Fibroblast of skin of right biceps (primary cell): ENCODE data around the gene TJP1.
"Not testable (repeated sequence)": the region's sequence is repeated elsewhere in the genome, so short reads cannot be mapped to it uniquely, and the experiment has no call there.

Experiments used
- DNase-seq: peaks from one replicate; pipeline ENCODE4 v3.0.0-alpha.2; 2013

The TJP1 gene

DNA sequence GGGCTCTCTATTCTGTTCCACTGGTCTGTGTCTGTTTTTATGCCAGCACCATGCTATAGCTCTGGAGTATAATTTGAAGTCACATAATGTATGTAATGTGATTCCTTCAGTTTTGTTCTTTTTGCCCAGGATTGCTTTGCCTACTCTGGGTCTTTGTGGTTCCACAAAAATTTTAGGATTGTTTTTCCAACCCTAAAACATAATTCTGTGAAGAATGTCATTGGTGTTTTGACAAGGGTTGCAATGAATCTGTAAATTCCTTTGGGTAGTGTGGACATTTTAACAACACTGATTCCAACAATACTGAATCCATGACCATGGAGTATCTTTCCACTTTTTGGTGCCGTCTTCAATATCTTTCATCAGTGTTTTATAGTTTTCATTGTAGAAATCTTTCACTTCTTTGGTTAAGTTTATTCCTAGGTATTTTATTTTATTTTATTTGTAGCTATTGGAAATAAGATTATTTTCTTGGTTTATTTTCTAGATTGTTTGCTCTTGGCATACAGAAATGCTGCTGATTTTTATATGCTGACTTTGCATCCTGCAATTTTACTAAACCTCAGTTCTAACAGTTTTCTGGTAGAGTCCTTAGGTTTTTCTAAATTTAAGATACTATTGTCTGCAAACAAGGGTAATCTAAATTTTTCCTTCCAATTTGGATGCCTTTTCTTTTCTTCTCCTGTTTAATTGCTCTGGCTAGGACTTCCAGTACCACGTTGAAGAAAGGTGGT is 29.7 kb downstream of the TJP1 start:
- peak; percentile 83 for DNase-seq

DNA sequence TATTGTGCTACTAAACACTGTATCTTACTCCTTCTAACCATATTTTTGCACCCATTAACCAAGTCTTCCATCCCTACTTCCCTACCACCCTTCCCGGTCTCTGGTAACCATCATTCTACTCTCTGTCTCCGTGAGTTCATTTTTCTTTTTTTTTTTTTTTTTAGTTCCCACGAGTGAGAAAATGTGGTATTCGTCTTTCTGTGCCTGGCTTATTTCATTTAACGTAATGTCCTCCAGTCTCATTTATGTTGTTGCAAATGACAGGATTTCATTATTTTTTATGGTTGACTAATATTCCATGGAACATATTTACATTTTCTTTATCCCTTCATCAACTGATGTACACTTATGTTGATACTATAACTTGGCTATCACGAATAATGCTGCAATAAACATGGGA is 31.7 kb downstream of the TJP1 start:
- no peak for DNase-seq

DNA sequence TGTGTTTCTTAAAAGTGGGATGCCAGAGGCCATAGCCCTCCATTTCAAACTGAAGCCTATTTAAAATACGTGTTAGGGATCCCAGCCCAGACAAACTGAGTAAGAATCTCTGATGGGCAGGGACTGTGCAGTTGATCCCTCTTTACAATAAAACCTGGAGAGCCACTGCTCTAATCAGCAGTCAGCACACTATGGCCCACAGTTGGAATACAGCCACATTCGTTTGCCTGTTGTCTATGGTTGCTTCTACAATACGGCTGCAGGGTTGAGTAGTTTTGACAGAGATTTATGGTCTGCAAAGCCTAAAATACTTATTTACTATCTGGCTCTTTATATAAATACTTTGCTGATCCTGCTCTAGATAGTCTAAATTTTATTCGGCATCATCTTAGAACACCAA is 32.4 kb downstream of the TJP1 start:
- no peak for DNase-seq

DNA sequence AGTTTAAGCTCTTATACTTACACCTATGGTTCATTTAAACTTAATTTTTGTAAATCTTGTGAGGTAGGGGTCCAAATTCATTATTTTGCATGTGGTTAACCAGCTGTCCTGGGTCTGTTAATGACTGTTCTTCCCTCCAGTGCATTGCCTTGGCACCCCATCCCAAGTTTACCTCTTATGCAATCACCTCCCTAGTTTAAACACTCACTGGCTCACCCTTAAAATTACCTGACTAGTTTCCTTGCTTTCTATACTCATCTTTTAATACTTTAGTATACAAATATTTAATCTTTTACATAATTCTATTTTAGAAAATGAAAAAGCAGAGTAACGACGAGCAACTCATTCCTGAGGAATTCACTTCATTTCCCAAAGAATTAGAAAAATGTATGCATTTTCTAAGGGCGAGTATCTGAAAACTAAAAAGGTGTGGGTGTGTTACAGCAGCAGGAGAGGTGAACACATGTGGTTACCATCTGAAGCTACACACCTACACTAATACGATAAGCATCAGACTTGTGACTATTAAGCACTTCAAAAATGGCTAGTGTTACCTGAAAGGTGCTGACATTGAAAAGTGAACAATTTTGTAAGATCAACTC is 33.7 kb downstream of the TJP1 start:
- DNase-seq: peak; percentile 36

DNA sequence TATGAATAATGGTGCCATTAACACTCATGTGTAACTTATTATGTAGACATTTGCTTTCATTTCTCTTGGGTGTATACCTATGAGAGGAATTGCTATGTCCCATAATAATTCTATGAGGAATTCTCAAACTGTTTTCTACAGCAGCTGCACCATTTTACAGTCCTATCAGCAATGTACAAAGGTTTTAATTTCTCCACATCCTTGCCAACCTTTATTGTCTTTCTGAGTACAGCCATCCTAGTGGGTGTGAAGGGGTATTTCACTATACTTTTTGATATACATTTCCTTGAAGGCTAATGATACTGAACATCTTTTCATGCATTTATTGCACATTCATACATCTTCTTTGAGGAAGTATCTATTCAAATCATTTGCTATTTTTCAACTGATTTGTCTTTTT is 34.5 kb downstream of the TJP1 start:
- DNase-seq: no peak

DNA sequence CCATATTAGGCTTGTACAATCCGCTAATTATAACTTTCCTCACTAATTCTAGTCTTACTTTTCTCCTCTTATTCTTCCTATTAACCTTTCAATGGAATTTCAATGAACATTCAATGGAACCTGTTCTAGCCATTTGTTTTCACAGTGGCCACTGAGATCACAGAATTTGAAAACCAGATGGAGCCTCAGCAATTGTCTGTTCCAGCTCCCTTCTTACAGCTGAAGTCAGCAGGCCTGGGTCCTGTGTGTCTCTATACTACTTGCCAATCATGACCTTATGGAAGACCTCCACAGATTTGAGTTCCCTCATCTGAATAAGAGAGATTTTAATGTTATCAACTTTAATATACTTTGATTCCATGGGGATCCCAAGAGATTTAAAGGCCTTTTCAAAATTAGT is 36.6 kb downstream of the TJP1 start:
- DNase-seq: no peak

DNA sequence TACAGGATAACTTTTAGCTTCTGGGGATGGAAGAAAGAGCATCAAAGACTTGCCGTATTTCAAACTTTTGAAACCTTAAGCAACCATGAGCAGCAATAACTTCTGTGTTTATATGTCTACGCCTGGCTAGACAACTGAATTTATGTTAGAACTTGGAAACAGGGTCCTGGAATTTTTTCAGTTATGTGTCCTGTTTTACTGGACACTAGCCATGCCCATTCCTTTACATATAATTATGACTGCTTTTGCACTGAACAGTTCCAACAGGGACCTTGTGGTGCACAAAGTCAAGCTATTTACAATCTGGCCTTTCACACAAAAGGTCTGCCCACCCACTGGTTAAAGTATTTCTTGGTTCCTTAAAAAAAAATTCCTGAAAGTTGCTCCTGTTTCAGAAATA is 37.1 kb downstream of the TJP1 start:
- DNase-seq: no peak

DNA sequence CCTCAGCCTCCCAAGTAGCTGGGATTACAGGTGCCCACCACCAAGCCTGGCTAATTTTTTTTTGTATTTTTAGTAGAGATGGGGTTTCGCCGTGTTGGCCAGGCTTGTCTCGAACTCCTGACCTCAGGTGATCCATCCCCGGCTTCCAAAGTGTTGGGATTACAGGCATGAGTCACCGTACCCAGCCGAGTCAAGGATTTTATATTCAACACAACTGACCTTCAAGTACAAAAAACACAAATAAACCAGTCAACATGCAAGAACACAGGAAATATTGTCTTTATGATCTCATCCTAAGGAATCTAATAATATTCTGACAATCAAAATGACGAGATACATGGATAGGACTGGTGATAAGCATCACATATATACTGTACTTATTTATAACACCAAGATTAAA is 37.9 kb downstream of the TJP1 start:
- no peak for DNase-seq

DNA sequence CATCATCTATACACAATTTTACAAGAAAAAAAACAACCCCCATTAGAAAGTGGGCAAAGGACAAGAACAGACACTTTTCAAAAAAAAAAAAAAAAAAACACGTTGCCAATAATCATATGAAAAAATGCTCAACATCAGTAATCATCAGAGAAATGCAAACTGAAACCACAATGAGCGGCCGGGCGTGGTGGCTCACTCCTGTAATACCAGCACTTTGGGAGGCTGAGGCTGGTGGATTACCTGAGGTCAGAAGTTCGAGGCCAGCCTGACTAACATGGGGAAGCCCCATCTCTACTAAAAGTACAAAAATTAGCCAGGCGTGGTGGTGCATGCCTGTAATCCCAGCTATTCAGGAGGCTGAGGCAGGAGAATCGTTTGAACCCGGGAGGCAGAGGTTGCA is 39.5 kb downstream of the TJP1 start:
- not testable (repeated sequence) for DNase-seq

DNA sequence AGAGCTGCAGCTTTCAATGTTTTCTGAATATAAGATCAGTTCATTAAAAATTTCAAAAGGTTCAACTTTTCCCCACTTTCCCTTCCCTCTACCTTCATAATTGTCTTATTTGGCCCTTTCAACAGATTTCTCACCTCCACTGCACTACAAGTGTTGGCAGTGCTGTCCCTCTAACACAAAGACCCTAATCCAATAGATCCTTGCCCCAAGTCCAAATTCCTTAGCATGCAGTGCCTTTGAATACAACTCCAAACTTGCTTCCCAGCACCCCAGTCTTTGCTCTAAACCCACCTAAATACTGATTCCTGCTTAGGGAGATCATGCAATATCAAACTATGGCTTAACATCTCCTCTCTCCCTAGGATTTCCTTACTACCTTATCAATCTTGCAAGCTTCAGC is 43.9 kb downstream of the TJP1 start:
- no peak for DNase-seq

DNA sequence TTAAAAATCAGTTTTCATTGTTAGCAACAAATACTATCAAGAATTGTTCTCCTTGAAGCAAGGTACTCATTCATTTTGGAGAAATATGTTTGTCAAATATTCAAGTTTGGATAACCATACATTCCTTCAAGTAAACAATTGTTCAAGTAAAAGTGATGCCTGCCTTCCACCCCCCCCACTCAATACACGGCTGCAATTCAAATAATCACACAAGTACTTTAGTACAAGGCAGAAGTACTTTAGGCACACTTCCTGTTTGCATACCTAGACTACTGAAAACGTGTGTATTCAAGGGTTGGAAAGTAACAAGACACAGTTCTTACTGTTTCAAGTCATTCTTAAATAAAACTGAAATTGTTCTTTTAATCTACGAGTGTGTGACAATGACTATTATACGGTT is 45.4 kb downstream of the TJP1 start:
- DNase-seq: no peak

DNA sequence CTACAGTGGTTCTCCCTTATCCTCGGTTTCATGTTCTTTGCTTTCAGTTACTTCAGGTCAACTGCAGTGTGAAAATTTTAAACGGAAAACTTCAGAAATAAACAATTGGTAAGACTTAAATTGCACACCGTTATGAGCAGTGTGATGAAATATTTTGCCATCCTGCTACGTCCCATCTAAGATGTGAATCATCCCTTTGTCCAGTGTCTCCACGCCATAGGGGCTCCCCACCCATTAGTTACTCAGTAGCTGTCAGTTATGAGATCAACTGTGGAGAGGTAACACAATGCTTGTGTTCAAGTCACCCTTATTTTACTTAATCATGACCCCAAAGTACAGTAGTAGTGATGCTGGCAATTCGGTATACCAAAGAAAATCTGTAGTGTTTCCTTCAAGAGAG is 47.4 kb downstream of the TJP1 start:
- DNase-seq: peak; percentile 65

DNA sequence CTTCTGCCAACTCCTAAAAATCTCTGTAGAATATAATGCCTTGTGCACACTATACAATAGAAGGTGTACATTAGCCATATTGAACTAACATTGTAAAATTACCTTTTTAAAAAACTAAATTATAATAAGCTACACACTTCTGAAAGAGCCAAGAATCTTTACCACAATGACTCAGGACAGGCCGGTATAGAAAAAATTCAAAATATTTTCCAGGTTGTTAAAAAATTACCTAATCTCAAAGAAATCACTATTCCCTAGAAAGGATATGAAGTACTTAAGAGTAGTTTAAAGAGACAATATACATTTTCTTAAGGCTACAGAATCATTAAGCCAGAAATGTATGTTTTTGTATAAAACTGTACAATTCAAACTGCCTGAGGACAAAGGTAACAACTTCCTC is 48.5 kb downstream of the TJP1 start:
- peak; percentile 34 for DNase-seq

DNA sequence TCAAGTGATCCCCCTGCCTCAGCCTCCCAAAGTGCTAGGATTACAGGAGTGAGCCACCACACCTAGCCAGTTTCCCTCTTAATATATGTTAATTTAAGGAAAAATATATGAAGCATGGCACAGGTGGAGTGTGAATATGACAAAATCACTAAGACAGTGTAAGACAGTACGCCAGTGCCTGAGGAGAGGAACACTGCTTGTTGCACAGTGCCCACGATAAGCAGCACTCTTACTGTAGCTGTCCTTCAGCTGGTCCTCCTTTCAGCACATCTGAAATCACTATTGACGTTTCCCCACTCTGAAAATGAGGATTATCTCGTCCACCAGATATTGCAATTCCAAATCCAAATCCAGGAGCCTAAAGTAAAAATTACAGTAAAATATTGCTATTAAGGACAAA is 49.3 kb downstream of the TJP1 start:
- DNase-seq: no peak

DNA sequence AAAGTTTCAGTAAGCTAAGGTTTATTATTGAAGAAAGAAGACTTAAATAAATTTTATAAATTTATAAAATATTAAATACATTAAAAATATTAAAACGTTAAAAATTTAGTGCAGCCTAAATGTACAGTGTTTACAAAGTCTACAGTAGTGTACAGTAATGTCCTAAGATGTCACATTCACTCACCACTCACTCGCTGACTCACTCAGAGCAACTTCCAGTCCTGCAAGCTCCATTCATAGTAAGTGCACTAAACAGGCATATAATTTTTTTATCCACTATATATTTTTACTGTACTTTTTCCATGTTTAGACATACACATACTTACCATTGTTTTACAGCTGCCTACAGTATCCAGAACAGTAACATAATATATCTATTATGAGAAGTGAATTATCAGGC is 51.5 kb downstream of the TJP1 start:
- DNase-seq: peak; percentile 52

DNA sequence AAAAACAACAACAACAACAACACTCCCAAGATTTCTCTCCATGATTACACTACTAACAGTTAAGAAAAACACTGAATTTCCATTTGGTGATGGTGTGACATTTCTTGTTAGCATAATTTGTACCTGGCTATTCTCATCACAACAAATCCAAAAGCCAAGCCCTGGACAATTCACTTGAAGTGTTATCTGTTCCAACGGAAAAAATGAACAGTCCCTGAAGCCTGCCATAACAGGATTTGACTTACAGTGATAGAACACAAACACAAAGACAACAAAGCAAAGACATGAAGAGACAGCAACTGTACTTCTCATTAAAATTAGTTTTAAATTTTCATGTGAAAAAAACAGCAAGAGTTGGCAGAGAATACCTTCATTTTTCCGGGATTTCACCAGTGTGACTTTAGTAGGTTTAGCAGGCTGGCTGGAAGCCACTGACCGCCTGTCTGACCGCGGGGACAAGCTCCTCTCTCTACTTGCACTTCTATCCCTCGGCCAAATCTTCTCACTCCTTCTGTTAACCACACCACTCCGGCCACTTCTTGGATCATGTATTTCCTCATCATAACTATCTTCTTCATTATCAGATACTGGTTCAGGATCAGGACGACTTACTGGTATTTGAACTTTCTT is 56.3 kb downstream of the TJP1 start:
- DNase-seq: no peak

DNA sequence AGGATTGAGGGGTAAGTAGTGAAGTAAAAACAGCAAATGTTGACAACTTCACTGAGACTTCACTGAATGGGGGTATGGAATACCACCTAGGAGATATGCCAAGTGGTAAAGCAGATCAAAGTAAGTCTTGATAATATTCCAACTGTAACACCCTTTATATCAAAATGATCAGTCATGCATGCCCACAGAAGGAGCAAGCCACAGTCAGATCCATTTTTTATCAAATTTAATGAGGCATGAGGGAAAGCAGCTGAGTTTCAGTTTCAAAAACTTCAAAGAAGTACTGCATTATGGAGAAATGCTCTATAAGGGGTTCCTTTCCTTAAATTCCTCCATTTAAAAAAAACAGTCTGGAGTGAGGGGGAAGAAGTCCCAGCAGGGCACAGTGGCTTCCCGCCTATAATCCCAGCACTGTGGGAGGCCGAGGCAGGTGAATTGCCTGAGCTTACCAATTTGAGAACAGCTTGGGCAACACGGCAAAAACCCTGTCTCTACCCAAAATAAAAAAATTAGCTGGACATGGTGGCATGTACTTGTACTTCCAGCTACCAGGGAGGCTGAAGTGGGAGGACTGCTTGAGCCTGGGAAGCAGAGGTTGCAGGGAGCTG is 56.9 kb downstream of the TJP1 start:
- no peak for DNase-seq

DNA sequence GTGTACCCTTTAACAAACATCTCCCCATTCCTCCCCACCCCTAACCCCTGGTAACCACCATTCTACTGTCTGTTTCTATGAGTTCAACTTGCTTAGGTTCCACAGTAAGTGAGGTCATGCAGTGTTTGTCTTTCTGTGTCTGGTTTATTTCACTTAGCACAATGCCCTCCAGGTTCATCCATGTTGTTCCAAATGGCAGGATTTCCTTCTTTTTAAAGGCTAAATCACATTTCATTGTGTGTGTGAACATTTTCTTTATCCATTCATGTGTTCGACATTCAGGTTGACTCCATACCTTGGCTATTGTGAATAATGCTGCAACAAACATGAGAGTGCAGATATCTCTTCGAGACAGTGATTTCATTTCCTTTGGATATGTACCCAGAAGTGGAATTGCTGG is 62.7 kb downstream of the TJP1 start:
- no peak for DNase-seq

DNA sequence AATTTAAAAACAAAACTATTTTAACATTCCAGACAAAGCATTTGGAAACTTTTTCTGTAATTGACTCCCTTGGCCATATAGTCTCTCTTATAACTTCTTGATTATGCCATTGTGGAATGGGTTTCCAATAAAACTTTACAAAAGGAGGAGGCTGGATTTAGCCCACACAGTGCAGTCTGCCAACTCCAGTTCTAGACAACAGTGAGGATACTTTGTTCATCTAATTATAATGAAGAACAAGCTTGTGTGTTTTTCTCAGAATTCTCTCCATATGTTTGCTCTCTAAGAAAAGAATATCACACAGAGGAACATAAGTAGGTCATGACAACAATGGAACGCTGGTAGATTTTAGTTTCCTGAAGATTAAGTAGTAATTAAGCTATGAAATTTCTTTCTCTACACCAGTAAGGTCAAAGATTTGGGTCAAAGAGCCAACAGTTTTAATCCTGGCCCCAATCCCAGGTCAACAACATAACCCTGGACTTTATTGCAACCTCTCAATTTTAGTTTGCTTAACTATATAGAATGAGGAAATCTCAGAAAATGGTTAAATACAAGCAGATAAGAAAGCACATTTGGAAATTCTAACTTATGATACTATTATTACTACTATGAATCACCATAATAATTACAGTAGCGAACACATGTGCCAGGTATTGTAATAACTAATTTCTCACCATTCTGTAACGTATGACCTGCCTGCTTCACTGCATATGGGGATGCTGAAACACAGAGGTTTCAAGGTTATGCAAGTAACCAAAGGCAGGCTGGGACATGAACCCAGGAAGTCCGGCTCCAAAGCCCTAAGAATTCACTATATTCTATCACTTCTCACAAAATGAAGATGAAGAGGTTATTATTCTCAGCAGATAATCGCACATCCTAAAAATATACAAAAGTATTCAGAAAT is 65.7 kb downstream of the TJP1 start:
- no peak for DNase-seq

DNA sequence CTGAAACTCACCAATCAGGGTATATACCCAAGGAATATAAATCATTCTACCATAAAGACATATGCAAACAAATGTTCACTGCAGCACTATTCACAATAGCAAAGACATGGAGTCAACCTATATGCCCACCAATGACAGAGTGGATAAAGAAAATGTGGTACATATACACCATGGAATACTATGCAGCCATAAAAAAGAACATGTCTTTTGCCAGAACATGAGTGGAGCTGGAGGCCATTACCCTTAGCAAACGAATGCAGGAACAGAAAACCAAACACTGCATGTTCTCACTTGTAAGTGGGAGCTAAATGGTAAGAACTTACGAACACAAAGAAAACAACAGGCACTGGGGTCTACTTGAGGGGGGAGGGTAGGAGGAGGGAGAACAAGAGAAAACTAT is 68.3 kb downstream of the TJP1 start:
- not testable (repeated sequence) for DNase-seq

DNA sequence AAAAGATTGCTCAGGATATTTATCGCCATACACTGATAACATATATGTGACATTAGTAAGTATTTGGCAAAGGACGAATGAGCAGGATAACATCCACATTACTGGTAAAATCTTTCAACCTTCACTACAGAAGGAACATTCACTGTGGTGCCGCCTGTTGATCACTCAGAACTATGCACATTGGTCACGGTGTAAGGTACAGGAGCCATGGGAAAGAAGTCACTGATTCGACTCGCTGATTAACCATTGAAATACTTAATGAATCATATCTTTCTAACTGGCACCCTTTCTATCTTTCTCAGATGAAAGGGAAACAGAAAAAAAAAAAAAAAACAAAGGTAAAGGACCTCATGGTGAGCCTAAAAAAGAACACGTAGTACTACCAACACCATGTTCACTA is 68.8 kb downstream of the TJP1 start:
- DNase-seq: no peak

DNA sequence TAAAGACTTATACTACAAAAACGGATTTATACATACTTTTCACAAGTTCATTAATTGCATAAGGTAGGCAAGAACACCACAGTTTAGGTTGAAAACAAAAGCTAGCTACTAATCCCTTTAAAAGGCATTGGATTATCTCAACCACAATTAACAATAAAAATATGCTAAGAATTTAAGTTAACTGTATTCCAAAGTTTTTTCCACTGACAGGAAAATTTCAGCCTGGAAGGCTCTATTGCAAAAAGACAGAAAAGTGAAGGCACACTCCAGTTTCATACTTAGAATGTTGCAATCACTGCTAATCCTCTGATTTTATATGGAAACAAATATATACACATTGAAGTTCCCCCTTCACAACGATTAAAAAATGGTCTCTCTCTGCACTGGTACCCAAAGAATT is 71.5 kb downstream of the TJP1 start:
- DNase-seq: peak; percentile 28
